Chondrocyte (in vitro differentiated cells): Measurements from ENCODE around the gene ZNF497. TPM values are rescaled to one million over a fixed set of nuclear protein-coding genes. Genes with fewer than 3 reads are reported as not detected.
A peak's percentile ranks its signal among the peaks of the same experiment; 100 is the strongest.
"Not testable (repeated sequence)": the region's sequence is repeated elsewhere in the genome, so short reads cannot be mapped to it uniquely, and the experiment has no call there.

Experiments
- DNase-seq: peaks from one replicate; pipeline ENCODE4 v3.0.0; 2021; ENCODE audit warnings: mixed read lengths, low spot score
- H3K27ac Mint-ChIP-seq: one replicate; pipeline ENCODE4 v1.8.0; 2021; ENCODE audit warnings: mild to moderate bottlenecking, moderate library complexity, mixed read lengths; ENCODE audit not compliant: unreplicated experiment
- H3K27me3 Mint-ChIP-seq: 2 replicates; pipeline ENCODE4 v1.8.0; 2021; ENCODE audit warnings: low read depth, mixed read lengths
- H3K36me3 Mint-ChIP-seq: 2 replicates; pipeline ENCODE4 v1.8.0; 2021; ENCODE audit warnings: low read depth, mixed read lengths
- H3K4me1 Mint-ChIP-seq: 2 replicates; pipeline ENCODE4 v1.8.0; 2021; ENCODE audit warnings: low read depth, mild to moderate bottlenecking, mixed read lengths
- H3K4me3 Mint-ChIP-seq: one replicate; pipeline ENCODE4 v1.8.0; 2021; ENCODE audit warnings: mild to moderate bottlenecking, moderate library complexity, mixed read lengths; ENCODE audit not compliant: unreplicated experiment
- H3K9me3 Mint-ChIP-seq: 2 replicates; pipeline ENCODE4 v1.8.0; 2021; ENCODE audit warnings: low read depth, mixed read lengths
- total RNA-seq: library from RNA; stranded (reverse); gene quantifications from 3 replicates; pipeline ENCODE4 v1.2.1, GENCODE V29; 2021
- TF ChIP-seq, protein P1 (sequence below): fragments of 200-600 bp; sonication (generic); IDR thresholded peaks from 2 replicates; pipeline ENCODE4 v1.5.0; 2021; ENCODE audit warnings: antibody characterized with exemption, mild to moderate bottlenecking, moderate library complexity

The ZNF497 gene
- total RNA-seq, 1 donor from 2014 or later: 0.65 TPM

DNA sequence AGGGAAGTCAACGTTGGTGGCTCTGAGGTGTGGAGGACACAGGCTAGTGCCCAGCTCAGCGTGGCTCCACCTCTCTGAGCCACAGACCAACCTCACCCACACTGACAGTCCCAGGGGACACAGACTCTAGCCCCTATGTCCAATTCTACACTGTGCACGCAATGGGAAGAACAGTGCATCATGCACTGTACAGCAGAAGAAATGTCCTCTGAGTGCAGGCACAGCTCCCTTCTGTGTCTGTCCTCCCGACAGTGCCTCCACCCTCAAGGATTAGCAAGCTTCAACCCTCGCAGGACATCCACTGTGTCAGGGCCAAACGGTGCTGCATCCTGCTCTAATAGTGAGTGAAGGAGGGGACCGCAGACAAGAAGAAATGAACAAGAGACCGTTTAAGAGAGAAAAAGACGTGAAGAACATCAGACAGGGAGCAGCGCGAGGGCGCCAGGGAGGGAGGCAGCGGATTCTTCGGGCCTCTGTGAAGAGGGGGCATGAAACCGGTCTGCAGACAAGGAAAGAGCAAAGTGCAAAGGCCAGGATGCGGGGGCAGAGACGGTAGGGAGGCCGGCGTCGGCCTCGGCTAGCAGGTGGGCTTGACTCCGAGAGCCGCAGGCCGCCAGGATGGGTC, 17.6 kb upstream of the ZNF497 start:
- H3K27me3 Mint-ChIP-seq: no peaks in the 10 kb centered on the region
- TF ChIP-seq, protein P1, sequence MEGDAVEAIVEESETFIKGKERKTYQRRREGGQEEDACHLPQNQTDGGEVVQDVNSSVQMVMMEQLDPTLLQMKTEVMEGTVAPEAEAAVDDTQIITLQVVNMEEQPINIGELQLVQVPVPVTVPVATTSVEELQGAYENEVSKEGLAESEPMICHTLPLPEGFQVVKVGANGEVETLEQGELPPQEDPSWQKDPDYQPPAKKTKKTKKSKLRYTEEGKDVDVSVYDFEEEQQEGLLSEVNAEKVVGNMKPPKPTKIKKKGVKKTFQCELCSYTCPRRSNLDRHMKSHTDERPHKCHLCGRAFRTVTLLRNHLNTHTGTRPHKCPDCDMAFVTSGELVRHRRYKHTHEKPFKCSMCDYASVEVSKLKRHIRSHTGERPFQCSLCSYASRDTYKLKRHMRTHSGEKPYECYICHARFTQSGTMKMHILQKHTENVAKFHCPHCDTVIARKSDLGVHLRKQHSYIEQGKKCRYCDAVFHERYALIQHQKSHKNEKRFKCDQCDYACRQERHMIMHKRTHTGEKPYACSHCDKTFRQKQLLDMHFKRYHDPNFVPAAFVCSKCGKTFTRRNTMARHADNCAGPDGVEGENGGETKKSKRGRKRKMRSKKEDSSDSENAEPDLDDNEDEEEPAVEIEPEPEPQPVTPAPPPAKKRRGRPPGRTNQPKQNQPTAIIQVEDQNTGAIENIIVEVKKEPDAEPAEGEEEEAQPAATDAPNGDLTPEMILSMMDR: no peak
- peaks cover 22% of the 10 kb centered on the region for H3K4me1 Mint-ChIP-seq
- H3K9me3 Mint-ChIP-seq: no peaks in the 10 kb centered on the region
- peak; percentile 59 for DNase-seq
- H3K4me3 Mint-ChIP-seq: peak overlapping the region; percentile 90
- H3K36me3 Mint-ChIP-seq: no peaks in the 10 kb centered on the region
- H3K27ac Mint-ChIP-seq: peak overlapping the region; percentile 96

DNA sequence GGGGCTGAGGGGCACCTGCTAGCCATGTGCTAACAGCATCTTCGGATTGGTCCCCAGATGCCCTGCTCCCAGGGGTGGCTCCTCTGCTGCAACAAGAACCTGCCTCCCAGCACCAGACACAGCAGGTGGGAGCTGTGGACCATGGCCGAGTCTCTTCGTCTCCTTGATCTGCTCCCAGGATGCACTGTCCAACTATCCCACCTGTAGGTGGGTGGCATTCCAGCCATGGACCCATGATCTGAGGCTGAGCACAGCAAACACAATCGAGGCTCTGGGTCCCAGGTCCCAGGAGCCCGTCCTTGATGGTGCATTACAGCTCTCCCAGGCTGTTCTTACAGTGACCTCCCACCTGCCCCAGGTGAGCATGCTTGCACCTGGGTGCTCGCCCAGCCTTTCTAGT, 16.7 kb upstream of the ZNF497 start:
- TF ChIP-seq, protein P1: no peak
- Mint-ChIP-seq H3K27ac (no peak overlapping the region), H3K36me3 (no peaks in the 10 kb centered on the region), H3K9me3 (no peaks in the 10 kb centered on the region), H3K4me1 (peaks cover 22% of the 10 kb centered on the region), H3K27me3 (no peaks in the 10 kb centered on the region), H3K4me3 (peak overlapping the region; percentile 90)
- no peak for DNase-seq

DNA sequence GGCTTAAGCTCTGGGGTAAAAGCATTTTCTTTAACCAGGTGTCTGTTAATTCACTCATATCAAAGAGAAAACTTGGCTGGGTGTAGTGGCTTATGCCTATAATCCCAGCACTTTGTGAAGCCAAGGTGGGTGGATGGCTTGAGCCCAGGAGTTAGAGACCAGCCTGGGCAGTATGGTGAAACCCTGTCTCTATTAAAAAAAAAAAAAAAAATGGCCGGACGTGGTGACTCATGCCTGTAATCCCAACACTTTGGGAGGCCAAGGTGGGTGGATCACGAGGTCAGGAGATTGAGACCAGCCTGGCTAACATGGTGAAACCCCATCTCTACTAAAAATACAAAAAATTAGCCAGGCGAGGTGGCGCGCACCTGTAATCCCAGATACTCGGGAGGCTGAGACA, 14.2 kb upstream of the ZNF497 start:
- not testable (repeated sequence) for H3K27me3 Mint-ChIP-seq, DNase-seq, H3K4me3 Mint-ChIP-seq, H3K9me3 Mint-ChIP-seq, H3K36me3 Mint-ChIP-seq, H3K27ac Mint-ChIP-seq
- H3K4me1 Mint-ChIP-seq: peaks cover 15% of the 10 kb centered on the region

DNA sequence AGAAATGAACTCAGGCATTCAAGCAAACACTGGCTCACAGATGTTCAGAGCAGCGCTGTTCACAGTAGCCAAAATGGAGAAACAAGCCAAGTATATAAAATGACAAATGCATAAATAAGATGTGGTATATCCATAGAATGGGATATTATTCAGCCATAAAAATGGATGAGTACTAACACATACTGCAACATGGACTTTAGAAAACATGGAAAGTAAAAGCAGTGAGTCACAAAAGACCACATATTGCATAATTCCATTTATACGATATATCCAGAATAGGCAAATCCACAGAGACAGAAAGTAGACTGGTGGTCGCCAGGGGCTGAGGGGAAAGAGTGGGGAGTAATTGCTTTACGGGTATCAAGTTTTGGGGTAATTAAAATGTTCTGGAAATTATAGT, 11.6 kb upstream of the ZNF497 start:
- H3K27me3 Mint-ChIP-seq: no peaks in the 10 kb centered on the region
- TF ChIP-seq, protein P1: no peak
- H3K4me3 Mint-ChIP-seq: no peak overlapping the region
- DNase-seq: no peak
- no peaks in the 10 kb centered on the region for H3K36me3 Mint-ChIP-seq
- no peaks in the 10 kb centered on the region for H3K9me3 Mint-ChIP-seq
- no peak overlapping the region for H3K27ac Mint-ChIP-seq
- H3K4me1 Mint-ChIP-seq: no peaks in the 10 kb centered on the region

DNA sequence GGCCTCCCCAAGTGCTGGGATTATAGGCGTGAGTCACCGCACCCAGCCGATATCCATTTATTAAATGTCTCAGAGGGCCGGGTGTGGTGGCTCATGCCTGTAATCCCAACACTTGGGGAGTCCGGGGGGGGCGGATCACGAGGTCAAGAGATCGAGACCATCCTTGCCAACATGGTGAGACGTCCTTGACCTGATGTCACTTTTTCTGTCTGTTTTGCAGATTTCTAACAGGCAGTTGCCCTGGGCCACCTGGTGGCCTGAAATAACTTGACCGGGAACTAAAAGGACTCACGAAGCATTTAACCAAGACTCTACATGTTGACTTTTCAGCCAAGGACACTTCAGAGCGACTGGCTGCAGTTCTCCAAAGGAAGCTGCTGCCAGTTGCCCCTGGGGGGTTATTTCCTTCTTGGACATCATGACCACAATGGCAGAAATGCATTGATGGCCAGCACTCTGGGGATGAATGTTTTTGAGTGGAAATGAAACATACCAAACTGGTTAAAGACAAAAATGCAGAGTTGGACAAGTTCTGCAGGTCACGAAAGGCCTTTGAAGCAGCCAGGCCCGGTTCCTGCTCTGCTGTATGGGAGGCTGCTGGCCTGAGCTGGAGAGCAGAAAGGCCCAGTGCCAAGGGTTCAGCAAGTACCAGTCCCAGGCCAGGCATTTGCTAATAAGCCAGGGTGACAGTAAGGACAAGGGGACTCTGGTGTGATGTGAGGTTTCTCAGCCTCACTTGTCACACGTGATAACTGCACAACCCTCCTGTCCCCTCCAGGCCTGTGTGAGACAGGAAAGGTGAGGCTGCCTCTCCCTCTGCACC, 10.0 kb upstream of the ZNF497 start:
- H3K9me3 Mint-ChIP-seq: no peaks in the 10 kb centered on the region
- H3K27ac Mint-ChIP-seq: no peak overlapping the region
- no peak for DNase-seq
- H3K4me1 Mint-ChIP-seq: no peaks in the 10 kb centered on the region
- H3K4me3 Mint-ChIP-seq: no peak overlapping the region
- H3K27me3 Mint-ChIP-seq: no peaks in the 10 kb centered on the region
- TF ChIP-seq, protein P1: peak; percentile 50
- H3K36me3 Mint-ChIP-seq: no peaks in the 10 kb centered on the region
